K562 (cell line): ENCODE data around the gene STEAP2. TPM values are rescaled to one million over a fixed set of nuclear protein-coding genes. Genes with fewer than 3 reads are reported as not detected.

Experiments used
- ATAC-seq: fragments of 200-7000 bp; cut with Tn5 transposase; 3 replicates; pipeline ENCODE4 v1.9.1; 2020; ENCODE audit warnings: moderate library complexity
- BruUV-seq: library from RNA; stranded (reverse); fragments of 400-500 nt; replicated peaks from 2 replicates; lab custom pipeline; 2021; lab: Mats Ljungman, UMichigan
- CTCF ChIA-PET: fragments of 300-600 bp; formaldehyde crosslinking; extraction: SDS; loops from one replicate; lab custom pipeline; 2021; ENCODE audit warnings: low intra/inter-chr PET ratio; lab: Yijun Ruan, JAX
- POLR2A ChIA-PET: fragments of 300-600, 350-650 bp; sonication (Branson Sonifier 250); formaldehyde crosslinking; extraction: SDS; loops from one replicate; lab custom pipeline; 2021; ENCODE audit warnings: antibody characterized with exemption, inconsistent platforms; lab: Yijun Ruan, JAX
- DNase-seq, 4 experiments: peaks; one replicate each; pipeline versions ENCODE4 v3.0.0 to v3.0.0-alpha.2; 2011 to 2018; ENCODE audit warnings: low spot score in 3 of 4, mixed read lengths in 3 of 4; ENCODE audit errors: extremely low read depth in 1 of 4
- FAIRE-seq: peaks from 2 replicates; lab custom pipeline; 2011; peaks lifted over from hg19 to GRCh38; lab: Jason Lieb, UNC
- H2AFZ ChIP-seq: 2 replicates; pipeline ENCODE4 v1.6.0; 2011; ENCODE audit warnings: low read depth, low read length, control low read depth, inconsistent platforms
- H3K27ac ChIP-seq: fragments of 200-600 bp; 3 replicates; pipeline ENCODE4 v1.8.0; 2011; ENCODE audit warnings: low read depth, mild to moderate bottlenecking, control low read depth, inconsistent platforms, low read length, moderate library complexity, mixed read lengths; ENCODE audit errors: extremely low read depth
- H3K27me3 ChIP-seq, 2 experiments: fragments of 300-600 bp in 1 of 2; 2 replicates in 1 of 2; 3 replicates in 1 of 2; pipeline versions ENCODE4 v1.6.0 to v1.8.0; 2011; ENCODE audit warnings: inconsistent platforms in 2 of 2, low read length in 2 of 2, mild to moderate bottlenecking in 1 of 2, mixed read lengths in 1 of 2, moderate library complexity in 1 of 2; ENCODE audit not compliant: control insufficient read depth in 2 of 2, insufficient read depth in 2 of 2
- H3K36me3 ChIP-seq: fragments of 300-600 bp; 3 replicates; pipeline ENCODE4 v1.8.0; 2011; ENCODE audit warnings: mild to moderate bottlenecking, low read length, inconsistent platforms; ENCODE audit not compliant: control insufficient read depth, insufficient read depth
- H3K4me1 ChIP-seq, 2 experiments: fragments of 200-600 bp in 1 of 2; replicated peaks in 1 of 2; 2 replicates in 1 of 2; 3 replicates in 1 of 2; pipeline versions ENCODE4 v1.5.1 to v1.8.0; 2011; ENCODE audit warnings: inconsistent platforms in 2 of 2, low read length in 2 of 2, mild to moderate bottlenecking in 1 of 2, mixed read lengths in 1 of 2, moderate library complexity in 1 of 2; ENCODE audit not compliant: control insufficient read depth in 2 of 2, insufficient read depth in 2 of 2
- H3K4me2 ChIP-seq: 2 replicates; pipeline ENCODE4 v1.6.1; 2011; ENCODE audit warnings: low read length, control low read depth, inconsistent platforms, mixed read lengths; ENCODE audit not compliant: insufficient read depth
- H3K4me3 ChIP-seq: fragments of 200-600 bp; sonication (generic), shearing (Covaris generic); 2 replicates; pipeline ENCODE4 v1.5.1; 2016; ENCODE audit warnings: control low read depth, inconsistent platforms
- H3K79me2 ChIP-seq: fragments of 200-600 bp; 3 replicates; pipeline ENCODE4 v1.8.0; 2011; ENCODE audit warnings: low read length, inconsistent platforms; ENCODE audit not compliant: control insufficient read depth, insufficient read depth
- H3K9ac ChIP-seq, 2 experiments: 2 replicates each; pipeline versions ENCODE4 v1.6.0 to v1.6.1; 2011; ENCODE audit warnings: low read depth in 2 of 2, low read length in 2 of 2, control low read depth in 1 of 2, inconsistent platforms in 1 of 2, mild to moderate bottlenecking in 1 of 2, mixed read lengths in 1 of 2; ENCODE audit not compliant: insufficient read depth in 1 of 2
- H3K9me1 ChIP-seq: one replicate; pipeline ENCODE4 v1.6.0; 2011; ENCODE audit warnings: inconsistent platforms, mild to moderate bottlenecking, low read length, moderate library complexity; ENCODE audit not compliant: control insufficient read depth, insufficient read depth
- H3K9me3 ChIP-seq: replicated peaks from 2 replicates; pipeline ENCODE4 v1.5.1; 2011; ENCODE audit warnings: low read depth, low read length, inconsistent platforms; ENCODE audit not compliant: control insufficient read depth, insufficient read depth
- H4K20me1 ChIP-seq: replicated peaks from 2 replicates; pipeline ENCODE4 v1.6.1; 2011; ENCODE audit warnings: low read length, inconsistent platforms, mixed read lengths; ENCODE audit not compliant: control insufficient read depth, insufficient read depth
- BMI1 ChIP-seq: fragments of 150-350 bp; IDR thresholded peaks from 2 replicates; pipeline ENCODE4 v1.6.1; 2014; ENCODE audit warnings: low read length
- FOSL1 ChIP-seq: fragments of 200-800 bp; sonication (Bioruptor generic); conservative IDR thresholded peaks from 2 replicates; pipeline ENCODE4 v1.6.1; 2016; ENCODE audit warnings: missing genetic modification characterization, missing compliant biosample characterization
- GTF2F1 ChIP-seq: IDR thresholded peaks from 2 replicates; pipeline ENCODE4 v1.6.1; 2011; ENCODE audit warnings: low read depth, low read length, improper control_type of control experiment
- KLF1 ChIP-seq: fragments of 450-650 bp; IDR thresholded peaks from 2 replicates; pipeline ENCODE4 v1.6.1; 2016; ENCODE audit warnings: missing genetic modification characterization, missing compliant biosample characterization
- PHTF2 ChIP-seq: fragments of 250-450 bp; sonication (Bioruptor Pico); IDR thresholded peaks from 2 replicates; pipeline ENCODE4 v1.5.0; 2021; ENCODE audit warnings: mild to moderate bottlenecking
- SAFB2 ChIP-seq: fragments of 200-400 bp; formaldehyde crosslinking; IDR thresholded peaks from 2 replicates; pipeline ENCODE4 v1.6.1; 2018; ENCODE audit warnings: borderline replicate concordance, low read length, low read depth, moderate library complexity; ENCODE audit not compliant: severe bottlenecking
- ZNF280A ChIP-seq: fragments of 450-650 bp; IDR thresholded peaks from 2 replicates; pipeline ENCODE4 v1.6.1; 2018; ENCODE audit warnings: mild to moderate bottlenecking, low read depth; ENCODE audit not compliant: partially characterized antibody
- WGBS: fragments of 100-300 bp; shearing (Covaris generic); methylation state at CpG from one replicate; pipeline ENCODE4 v1.1.6; 2016; ENCODE audit warnings: low coverage, mixed read lengths; ENCODE audit not compliant: insufficient coverage; ENCODE audit errors: missing lambda C conversion rate; 5-methylcytosine and 5-hydroxymethylcytosine counted together
- in situ Hi-C: fragments of 300-500 bp; cut with MboI; formaldehyde crosslinking; loops from 4 replicates; pipeline ENCODE4 v1.15.0; 2018; ENCODE audit warnings: inconsistent platforms, mixed read lengths
- intact Hi-C: fragments of 100-400 bp; cut with micrococcal nuclease; formaldehyde crosslinking; loops from 2 replicates; pipeline ENCODE4 v1.14.2; 2022
- polyA plus RNA-seq, 8 experiments: library from polyadenylated mRNA; depleted of rRNA in 4 of 8; stranded (reverse) in 5 of 8; unstranded in 3 of 8; fragments of >200 nt; fragmentation: Nextera tagmentation in 2 of 8; fragmentation: Illumina TruSeq in 1 of 8; extraction: Ambion mirVana in 2 of 8; extraction: Trizol in 1 of 8; gene quantifications; 2 replicates each; pipeline versions ENCODE4 v1.2.1 to v1.2.3, GENCODE V29; 2011 to 2014; ENCODE audit warnings: inconsistent platforms in 1 of 8, missing spikeins in 1 of 8
- total RNA-seq, 7 experiments: library from RNA; depleted of rRNA in 6 of 7; stranded (reverse); fragments of >200 nt in 6 of 7; fragmentation: Illumina TruSeq in 2 of 7; extraction: Trizol in 2 of 7; gene quantifications; 2 replicates each; pipeline versions ENCODE4 v1.2.1 to v1.2.3, GENCODE V29; 2011 to 2021; ENCODE audit warnings: low replicate concordance in 1 of 7

Gene STEAP2
- total and polyA plus RNA-seq, 9 of the 15 experiments (the other 6 are each of a cell fraction or from before 2014, with no cell fraction given) = 0.02 to 0.03 TPM; not detected in 7

GRCh38 chr7:90178679-90179278 lies 32.8 kb upstream of the STEAP2 start:
- no peaks in the 10 kb centered on the region for H4K20me1 ChIP-seq
- H3K9me1 ChIP-seq = no peaks in the 10 kb centered on the region
- H3K9ac ChIP-seq = no peak overlapping the region
- H3K4me2 ChIP-seq = no peak overlapping the region
- no peaks in the 10 kb centered on the region for H3K27me3 ChIP-seq
- H3K27ac ChIP-seq = no peak overlapping the region
- 2% methylated on average over 6 of the region's 6 CpGs for WGBS
- no peak overlapping the region for H2AFZ ChIP-seq
- no peak for DNase-seq
- POLR2A ChIA-PET = interaction anchor here (0.6 kb wide), 1 partner anchor 20 kb away, joined by 3 read pairs; no protein-coding TSS in a partner anchor
- H3K36me3 ChIP-seq = no peaks in the 10 kb centered on the region
- no peaks in the 10 kb centered on the region for H3K9me3 ChIP-seq
- in situ Hi-C loops = no loop called here
- FAIRE-seq = no peak
- no peak for TF ChIP-seq KLF1 (tag)
- no peak for TF ChIP-seq SAFB2
- TF ChIP-seq BMI1 = no peak
- TF ChIP-seq ZNF280A = no peak
- TF ChIP-seq PHTF2 (CRISPR knock-in tag) = no peak
- TF ChIP-seq GTF2F1 = no peak
- peak; percentile 78 for TF ChIP-seq FOSL1 (tag)
- BruUV-seq = no TSS peak
- CTCF ChIA-PET = no interaction called here
- no peak for ATAC-seq
- no peaks in the 10 kb centered on the region for H3K79me2 ChIP-seq
- intact Hi-C loops = no loop called here
- no peak overlapping the region for H3K4me3 ChIP-seq
- H3K4me1 ChIP-seq = no peaks in the 10 kb centered on the region
